Epithelial cell of proximal tubule (primary cell): ENCODE results near the gene PDLIM5. TPM values are rescaled to one million over a fixed set of nuclear protein-coding genes. Genes with fewer than 3 reads are reported as not detected.
"Not testable (repeated sequence)": the region's sequence is repeated elsewhere in the genome, so short reads cannot be mapped to it uniquely, and the experiment has no call there.

Experiments
- DNase-seq: peaks from one replicate; pipeline ENCODE4 v3.0.0-alpha.2; 2011; ENCODE audit warnings: low read depth
- H3K4me3 ChIP-seq: 2 replicates; pipeline ENCODE4 v1.5.1; 2011; ENCODE audit warnings: low read depth, mild to moderate bottlenecking, low read length
- total RNA-seq: library from RNA; depleted of rRNA; stranded (reverse); fragments of >200 nt; gene quantifications from 2 replicates; pipeline ENCODE4 v1.2.3, GENCODE V29; 2015
- TF ChIP-seq, protein P1 (sequence below): conservative IDR thresholded peaks from 2 replicates; pipeline ENCODE4 v1.5.1; 2012; ENCODE audit warnings: low read depth, mild to moderate bottlenecking, low read length

Gene PDLIM5
- total RNA-seq, 1 donor from 2014 or later, result 48.8 TPM

DNA sequence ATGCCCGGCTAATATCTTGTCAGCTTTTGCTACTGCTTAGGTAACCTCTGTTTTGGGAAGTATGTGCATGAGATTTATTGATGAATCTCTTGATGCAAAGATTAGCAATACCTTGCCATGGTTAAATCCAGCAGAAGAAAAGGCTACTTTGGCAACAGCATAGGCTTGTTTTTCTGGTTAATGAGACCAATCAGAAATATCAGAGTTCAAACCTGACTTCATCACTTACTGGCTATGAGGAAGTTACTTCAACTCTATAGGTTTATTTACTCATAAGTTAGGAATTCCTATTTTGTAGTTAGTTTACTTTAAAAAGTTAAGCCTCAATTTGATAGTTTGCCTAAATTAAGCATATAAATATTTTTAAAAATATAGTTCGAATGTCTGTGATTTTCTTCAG lies 93.1 kb downstream of the PDLIM5 start:
- no peak for DNase-seq
- H3K4me3 ChIP-seq, result no peak overlapping the region
- TF ChIP-seq, protein P1, sequence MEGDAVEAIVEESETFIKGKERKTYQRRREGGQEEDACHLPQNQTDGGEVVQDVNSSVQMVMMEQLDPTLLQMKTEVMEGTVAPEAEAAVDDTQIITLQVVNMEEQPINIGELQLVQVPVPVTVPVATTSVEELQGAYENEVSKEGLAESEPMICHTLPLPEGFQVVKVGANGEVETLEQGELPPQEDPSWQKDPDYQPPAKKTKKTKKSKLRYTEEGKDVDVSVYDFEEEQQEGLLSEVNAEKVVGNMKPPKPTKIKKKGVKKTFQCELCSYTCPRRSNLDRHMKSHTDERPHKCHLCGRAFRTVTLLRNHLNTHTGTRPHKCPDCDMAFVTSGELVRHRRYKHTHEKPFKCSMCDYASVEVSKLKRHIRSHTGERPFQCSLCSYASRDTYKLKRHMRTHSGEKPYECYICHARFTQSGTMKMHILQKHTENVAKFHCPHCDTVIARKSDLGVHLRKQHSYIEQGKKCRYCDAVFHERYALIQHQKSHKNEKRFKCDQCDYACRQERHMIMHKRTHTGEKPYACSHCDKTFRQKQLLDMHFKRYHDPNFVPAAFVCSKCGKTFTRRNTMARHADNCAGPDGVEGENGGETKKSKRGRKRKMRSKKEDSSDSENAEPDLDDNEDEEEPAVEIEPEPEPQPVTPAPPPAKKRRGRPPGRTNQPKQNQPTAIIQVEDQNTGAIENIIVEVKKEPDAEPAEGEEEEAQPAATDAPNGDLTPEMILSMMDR, result no peak

DNA sequence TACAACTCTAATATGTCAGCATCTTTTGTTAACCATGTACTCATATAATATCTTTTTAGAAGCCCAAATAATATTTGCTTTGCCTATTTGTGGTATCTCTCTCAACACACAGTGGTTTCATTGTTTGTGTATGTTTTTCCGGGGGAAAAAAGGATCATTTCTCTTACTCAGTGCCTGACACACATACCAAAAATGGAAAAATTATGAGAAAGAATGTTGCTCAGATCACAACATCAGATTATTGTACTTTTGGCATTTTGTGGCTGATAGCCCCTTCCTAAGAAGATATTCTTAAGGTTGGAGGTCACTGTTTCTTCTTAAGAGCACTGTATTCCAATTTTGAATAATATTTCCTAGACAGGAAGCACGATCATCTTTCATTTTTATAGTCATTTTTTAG lies 93.6 kb downstream of the PDLIM5 start:
- H3K4me3 ChIP-seq, result no peak overlapping the region
- TF ChIP-seq, protein P1, result no peak
- no peak for DNase-seq

DNA sequence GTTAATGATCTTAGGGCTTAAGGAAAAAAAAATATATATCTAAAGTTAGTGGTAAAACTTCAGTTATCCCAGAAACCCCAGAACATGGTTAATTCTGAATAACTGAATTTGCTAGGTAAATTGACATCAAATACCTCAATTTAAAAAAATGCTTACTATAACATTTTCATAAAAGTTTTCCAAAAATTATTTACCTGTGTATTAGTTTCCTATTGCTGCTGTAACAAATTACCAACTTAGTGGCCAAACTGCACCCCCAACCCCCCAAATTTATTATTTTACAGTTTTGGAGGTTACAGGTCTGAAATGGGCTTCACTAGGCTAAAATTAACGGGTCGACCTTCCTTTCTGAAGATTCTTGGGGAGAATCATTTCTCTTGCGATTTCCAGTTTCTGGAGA lies 95.2 kb downstream of the PDLIM5 start:
- H3K4me3 ChIP-seq, result no peak overlapping the region
- no peak for DNase-seq
- TF ChIP-seq, protein P1, result no peak

DNA sequence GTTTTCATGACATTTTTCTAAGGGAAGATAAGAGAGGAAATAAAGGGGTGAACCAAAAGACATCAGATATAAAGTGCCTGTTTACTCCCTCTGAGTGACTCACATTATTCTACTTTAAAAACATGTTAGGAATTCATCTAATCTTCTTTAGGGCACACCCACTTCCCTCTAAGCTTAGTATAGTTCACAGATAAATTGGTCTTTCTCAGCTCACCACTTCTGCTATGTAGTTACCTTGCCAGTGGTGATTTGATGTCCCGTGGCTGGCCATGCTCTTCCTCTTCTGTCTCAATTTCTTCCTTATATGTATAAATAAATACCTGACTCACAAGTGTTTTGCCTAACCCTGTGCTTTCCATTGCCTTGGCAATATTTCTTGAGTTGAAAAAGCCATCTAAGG lies 96.8 kb downstream of the PDLIM5 start:
- no peak overlapping the region for H3K4me3 ChIP-seq
- peak; percentile 61 for DNase-seq
- TF ChIP-seq, protein P1, result no peak

DNA sequence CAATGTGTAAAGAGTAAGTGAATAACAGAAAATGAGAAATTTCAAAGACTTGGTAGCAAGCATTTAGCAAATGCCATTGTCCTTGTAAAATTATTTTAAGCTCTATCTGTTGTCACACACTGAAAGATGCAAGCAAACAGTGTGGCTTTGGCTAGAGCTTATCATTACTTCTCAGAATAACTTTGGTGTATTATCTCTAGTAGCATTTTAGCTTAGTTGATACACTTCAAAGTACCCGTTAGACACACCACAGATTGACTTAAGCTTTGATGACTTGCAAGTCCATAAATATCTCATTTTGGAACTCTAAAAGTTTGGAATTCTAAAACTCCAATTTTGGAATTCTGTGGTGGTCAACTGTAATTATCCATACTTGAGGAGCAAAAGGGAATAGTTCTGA lies 98.6 kb downstream of the PDLIM5 start:
- no peak overlapping the region for H3K4me3 ChIP-seq
- no peak for DNase-seq
- TF ChIP-seq, protein P1, result no peak

DNA sequence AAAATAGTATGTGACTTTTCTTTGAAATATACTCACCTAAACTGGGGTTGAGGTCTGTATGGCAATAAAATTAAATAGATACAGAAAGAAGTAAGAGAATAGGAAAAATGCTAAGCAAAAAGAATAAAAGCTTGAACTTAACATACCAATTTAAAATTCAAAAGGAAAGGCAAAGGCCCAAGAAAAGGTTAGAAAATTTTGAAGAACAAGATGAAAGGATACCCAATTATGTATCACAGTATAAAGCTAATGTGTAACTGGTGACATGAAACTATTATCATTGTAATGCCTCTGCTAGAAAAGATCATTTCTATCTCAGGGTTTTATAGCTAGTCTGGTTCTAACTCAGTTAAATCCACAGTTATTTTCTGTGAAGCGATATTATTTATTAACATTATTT lies 99.1 kb downstream of the PDLIM5 start:
- DNase-seq, result no peak
- H3K4me3 ChIP-seq, result no peak overlapping the region
- TF ChIP-seq, protein P1, result no peak

DNA sequence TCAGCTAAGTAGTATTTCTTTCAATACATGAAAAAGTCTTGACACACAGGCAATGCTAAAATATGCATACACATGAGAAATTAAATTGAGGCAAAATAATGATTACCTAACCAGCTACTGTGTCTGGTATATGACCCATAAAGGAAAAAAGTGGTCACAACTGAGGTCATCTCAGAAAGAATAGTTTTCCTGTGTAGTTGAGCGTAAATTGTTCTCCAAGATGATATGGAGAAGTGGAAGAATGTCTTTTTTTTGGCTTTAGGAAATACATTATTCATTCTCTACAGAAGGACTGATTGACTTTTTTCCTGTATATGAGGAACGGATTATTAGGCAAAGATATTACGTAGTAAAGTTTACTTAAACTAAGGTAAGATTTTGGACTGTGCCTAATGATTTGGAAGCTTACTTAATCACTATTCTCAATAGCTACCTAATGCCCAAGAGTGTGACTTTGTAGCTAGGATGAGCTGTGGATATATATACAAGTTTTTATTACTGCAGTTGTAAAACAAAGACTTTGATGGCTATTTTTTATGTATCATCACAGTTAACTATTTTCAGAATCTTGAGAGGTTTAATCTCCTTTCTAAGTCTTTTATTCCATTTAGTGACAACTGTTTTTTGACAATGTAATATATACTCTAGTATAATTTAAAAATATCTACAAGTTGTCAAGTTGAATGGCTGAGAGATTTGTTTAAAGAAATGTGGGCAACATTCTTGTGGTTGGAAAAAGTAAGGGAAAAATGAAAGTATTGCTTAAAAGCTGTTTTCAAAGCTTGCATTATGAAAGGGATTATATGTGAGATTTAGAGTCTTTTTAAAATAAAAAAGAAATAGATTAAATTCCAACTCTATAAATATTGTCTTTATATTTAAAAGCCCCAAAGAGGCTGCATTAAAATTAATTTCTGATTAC lies 100.2 kb downstream of the PDLIM5 start:
- TF ChIP-seq, protein P1, result no peak
- no peak overlapping the region for H3K4me3 ChIP-seq
- DNase-seq, result no peak

DNA sequence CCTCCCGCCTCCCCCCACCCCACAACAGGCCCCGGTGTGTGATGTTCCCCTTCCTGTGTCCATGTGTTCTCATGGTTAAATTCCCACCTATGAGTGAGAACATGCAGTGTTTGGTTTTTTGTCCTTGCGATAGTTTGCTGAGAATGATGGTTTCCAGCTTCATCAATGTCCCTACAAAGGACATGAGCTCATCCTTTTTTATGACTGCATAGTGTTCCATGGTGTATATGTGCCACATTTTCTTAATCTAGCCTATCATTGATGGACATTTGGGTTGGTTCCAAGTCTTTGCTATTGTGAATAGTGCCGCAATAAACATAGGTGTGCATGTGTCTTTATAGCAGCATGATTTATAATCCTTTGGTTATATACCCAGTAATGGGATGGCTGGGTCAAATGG lies 104.3 kb downstream of the PDLIM5 start:
- H3K4me3 ChIP-seq, DNase-seq: not testable (repeated sequence)

DNA sequence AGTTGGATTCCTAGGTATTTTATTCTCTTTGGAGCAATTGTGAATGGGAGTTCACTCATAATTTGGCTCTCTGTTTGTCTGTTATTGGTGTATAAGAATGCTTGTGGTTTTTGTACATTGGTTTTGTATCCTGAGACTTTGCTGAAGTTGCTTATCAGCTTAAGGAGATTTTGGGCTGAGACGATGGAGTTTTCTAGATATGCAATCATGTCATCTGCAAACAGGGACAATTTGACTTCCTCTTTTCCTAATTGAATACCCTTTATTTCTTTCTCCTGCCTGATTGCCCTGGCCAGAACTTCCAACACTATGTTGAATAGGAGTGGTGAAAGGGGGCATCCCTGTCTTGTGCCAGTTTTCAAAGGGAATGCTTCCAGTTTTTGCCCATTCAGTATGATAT lies 105.9 kb downstream of the PDLIM5 start:
- H3K4me3 ChIP-seq, DNase-seq: not testable (repeated sequence)
